Mammary epithelial cell (primary cell): Measurements from ENCODE around the gene OR10J1.

Experiments
- EZH2 ChIP-seq: IDR thresholded peaks from 2 replicates; pipeline ENCODE4 v1.6.1; 2012; ENCODE audit warnings: low read length, inconsistent platforms, borderline replicate concordance
- TF ChIP-seq, protein P1 (sequence below), 2 donors: IDR thresholded peaks in 1 of 2; conservative IDR thresholded peaks in 1 of 2; 2 replicates each; pipeline ENCODE4 v1.5.1; 2011 to 2012; ENCODE audit warnings: inconsistent platforms in 2 of 2, low read length in 2 of 2, mild to moderate bottlenecking in 2 of 2, control low read depth in 1 of 2, low read depth in 1 of 2; ENCODE audit not compliant: insufficient read depth in 1 of 2; ENCODE audit errors: extremely low read depth in 1 of 2

- TF ChIP-seq, protein P1, sequence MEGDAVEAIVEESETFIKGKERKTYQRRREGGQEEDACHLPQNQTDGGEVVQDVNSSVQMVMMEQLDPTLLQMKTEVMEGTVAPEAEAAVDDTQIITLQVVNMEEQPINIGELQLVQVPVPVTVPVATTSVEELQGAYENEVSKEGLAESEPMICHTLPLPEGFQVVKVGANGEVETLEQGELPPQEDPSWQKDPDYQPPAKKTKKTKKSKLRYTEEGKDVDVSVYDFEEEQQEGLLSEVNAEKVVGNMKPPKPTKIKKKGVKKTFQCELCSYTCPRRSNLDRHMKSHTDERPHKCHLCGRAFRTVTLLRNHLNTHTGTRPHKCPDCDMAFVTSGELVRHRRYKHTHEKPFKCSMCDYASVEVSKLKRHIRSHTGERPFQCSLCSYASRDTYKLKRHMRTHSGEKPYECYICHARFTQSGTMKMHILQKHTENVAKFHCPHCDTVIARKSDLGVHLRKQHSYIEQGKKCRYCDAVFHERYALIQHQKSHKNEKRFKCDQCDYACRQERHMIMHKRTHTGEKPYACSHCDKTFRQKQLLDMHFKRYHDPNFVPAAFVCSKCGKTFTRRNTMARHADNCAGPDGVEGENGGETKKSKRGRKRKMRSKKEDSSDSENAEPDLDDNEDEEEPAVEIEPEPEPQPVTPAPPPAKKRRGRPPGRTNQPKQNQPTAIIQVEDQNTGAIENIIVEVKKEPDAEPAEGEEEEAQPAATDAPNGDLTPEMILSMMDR (conservative IDR thresholded peaks at IDR 0.05 in 1 of 2, IDR thresholded peaks at IDR 0.05 in 1 of 2; ENCODE audit: extremely low read depth in 1 of 2, insufficient read depth in 1 of 2, low read depth in 1 of 2, low read length in 2 of 2): no peak
- no peak for TF ChIP-seq EZH2
Observed at GRCh38 chr1:159442428-159442827, 2.9 kb downstream of the OR10J1 start.
